ENCODE measurements around the gene TMEM203. TPM values are rescaled to one million over a fixed set of nuclear protein-coding genes. Genes with fewer than 3 reads are reported as not detected.
A peak's percentile ranks its signal among the peaks of the same experiment; 100 is the strongest.

The TMEM203 gene
- total RNA-seq, 4 donors from 2014 or later: 28.8 to 45.8 (median 34.8) TPM

- Histone ChIP-seq H3K4me1 (peaks cover 36 to 79% (median 54%) of the 10 kb centered on the region in 4 donors), H3K4me3 (no peak overlapping the region), H3K36me3 (peaks cover 11 to 32% (median 27%) of the 10 kb centered on the region in 4 donors), H3K27ac (replicated peaks in 1 of 4) (peak overlapping the region in 1 of 4 donors; percentile 9), H3K27me3 (no peaks in the 10 kb centered on the region), H3K9me3 (no peaks in the 10 kb centered on the region)
- intact Hi-C loops (cut with DNase I): no loop called here
- TF ChIP-seq EP300 (IDR thresholded peaks at IDR 0.05) (no peak), POLR2AphosphoS5 (IDR thresholded peaks at IDR 0.05) (no peak), POLR2A (IDR thresholded peaks at IDR 0.05; ENCODE audit: low read depth) (no peak), CTCF (IDR thresholded peaks at IDR 0.05) (no peak)
- DNase-seq (ENCODE audit: extremely low spot score): no peak
- WGBS: 100% methylated on average over 10 of the region's 22 CpGs
Observed at GRCh38 chr9:137191691-137192447, 13.6 kb downstream of the TMEM203 start.

- 88% methylated on average over 3 of the region's 3 CpGs for WGBS
- no peaks in the 10 kb centered on the region for H3K27me3 ChIP-seq
- peak overlapping the region in 1 of 4 donors; percentile 99 for H3K27ac ChIP-seq (replicated peaks in 1 of 4)
- TF ChIP-seq POLR2A (IDR thresholded peaks at IDR 0.05; ENCODE audit: low read depth) (no peak), EP300 (IDR thresholded peaks at IDR 0.05) (no peak), POLR2AphosphoS5 (IDR thresholded peaks at IDR 0.05) (no peak), CTCF (IDR thresholded peaks at IDR 0.05) (no peak)
- peaks cover 41 to 81% (median 59%) of the 10 kb centered on the region in 4 donors for H3K4me1 ChIP-seq
- no peak for DNase-seq (ENCODE audit: extremely low spot score)
- H3K4me3 ChIP-seq: no peak overlapping the region
- H3K9me3 ChIP-seq: no peaks in the 10 kb centered on the region
- intact Hi-C loops (cut with DNase I): no loop called here
- H3K36me3 ChIP-seq: peaks cover 11 to 38% (median 29%) of the 10 kb centered on the region in 4 donors
Observed at GRCh38 chr9:137191245-137191644, 14.2 kb downstream of the TMEM203 start.

GRCh38 chr9:137190315-137190856 is 15.1 kb downstream of the TMEM203 start:
- intact Hi-C loops (cut with DNase I): no loop called here
- Histone ChIP-seq H3K27me3 (no peaks in the 10 kb centered on the region), H3K36me3 (peaks cover 18 to 47% (median 38%) of the 10 kb centered on the region in 4 donors), H3K4me3 (no peak overlapping the region), H3K9me3 (no peaks in the 10 kb centered on the region), H3K4me1 (peaks cover 49 to 81% (median 59%) of the 10 kb centered on the region in 4 donors), H3K27ac (replicated peaks in 1 of 4) (peak overlapping the region; percentile 94 to 99 (median 98))
- 82% methylated on average over 7 of the region's 9 CpGs for WGBS
- no peak for DNase-seq (ENCODE audit: extremely low spot score)
- TF ChIP-seq CTCF (IDR thresholded peaks at IDR 0.05) (no peak), EP300 (IDR thresholded peaks at IDR 0.05) (no peak), POLR2AphosphoS5 (IDR thresholded peaks at IDR 0.05) (no peak)

- no peaks in the 10 kb centered on the region for H3K27me3 ChIP-seq
- TF ChIP-seq POLR2AphosphoS5 (IDR thresholded peaks at IDR 0.05): no peak
- TF ChIP-seq POLR2A (IDR thresholded peaks at IDR 0.05; ENCODE audit: low read depth): no peak
- no peak for TF ChIP-seq EP300 (IDR thresholded peaks at IDR 0.05)
- DNase-seq (ENCODE audit: extremely low spot score): no peak
- H3K36me3 ChIP-seq: peaks cover 19 to 55% (median 46%) of the 10 kb centered on the region in 4 donors
- H3K4me1 ChIP-seq: peaks cover 47 to 81% (median 56%) of the 10 kb centered on the region in 4 donors
- no peaks in the 10 kb centered on the region for H3K9me3 ChIP-seq
- intact Hi-C loops (cut with DNase I): loop anchor here (5.0 kb wide), 1 partner anchor 33 kb away; the partner anchor contains the start of gene RNF208
- peak overlapping the region; percentile 90 to 98 (median 94) for H3K4me3 ChIP-seq
- H3K27ac ChIP-seq (replicated peaks in 1 of 4): peak overlapping the region; percentile 94 to 99 (median 98)
- WGBS: 67% methylated on average over 1 of the region's 23 CpGs
Observed at GRCh38 chr9:137189297-137190295, 15.9 kb downstream of the TMEM203 start.

Measured in esophagus muscularis mucosa (tissue), 4 donors.